A673 (cell line): ENCODE results near the gene ARX. TPM values are rescaled to one million over a fixed set of nuclear protein-coding genes. Genes with fewer than 3 reads are reported as not detected.

ENCODE experiments used
- BruUV-seq: library from RNA; stranded (reverse); fragments of 400-500 nt; replicated peaks from 2 replicates; lab custom pipeline; 2021; lab: Mats Ljungman, UMichigan
- CTCF ChIA-PET: fragments of 300-600 bp; sonication (Branson Sonifier 250); formaldehyde crosslinking; loops from one replicate; lab custom pipeline; 2022; ENCODE audit warnings: antibody characterized with exemption; lab: Charles Lee
- POLR2A ChIA-PET: fragments of 300-600 bp; sonication (Branson Sonifier 250); formaldehyde crosslinking; loops from one replicate; lab custom pipeline; 2022; ENCODE audit warnings: antibody characterized with exemption; ENCODE audit not compliant: low non-redundant PET; lab: Charles Lee
- DNase-seq: peaks from one replicate; pipeline ENCODE4 v3.0.0-alpha.2; 2015; ENCODE audit warnings: low spot score
- H3K27ac ChIP-seq: fragments of 200-600 bp; sonication (generic); 2 replicates; pipeline ENCODE4 v1.5.1; 2016; ENCODE audit warnings: mixed run types, low read depth, mild to moderate bottlenecking, mixed read lengths, antibody characterized with exemption, low read length; ENCODE audit not compliant: poor library complexity, severe bottlenecking
- H3K27me3 ChIP-seq: fragments of 200-600 bp; sonication (generic); replicated peaks from 2 replicates; pipeline ENCODE4 v1.6.1; 2017; ENCODE audit warnings: mixed run types, low read depth, mild to moderate bottlenecking, mixed read lengths, antibody characterized with exemption, low read length; ENCODE audit not compliant: insufficient read depth, poor library complexity
- H3K36me3 ChIP-seq: fragments of 200-600 bp; sonication (generic); 2 replicates; pipeline ENCODE4 v1.6.1; 2016; ENCODE audit warnings: mixed run types, mild to moderate bottlenecking, mixed read lengths, antibody characterized with exemption, low read length; ENCODE audit not compliant: insufficient read depth, poor library complexity, severe bottlenecking
- H3K4me1 ChIP-seq: fragments of 200-600 bp; sonication (generic); 2 replicates; pipeline ENCODE4 v1.6.1; 2017; ENCODE audit warnings: mixed run types, mild to moderate bottlenecking, mixed read lengths, antibody characterized with exemption, low read length; ENCODE audit not compliant: insufficient read depth, poor library complexity, severe bottlenecking
- H3K4me3 ChIP-seq: fragments of 200-600 bp; sonication (generic); 2 replicates; pipeline ENCODE4 v1.5.1; 2016; ENCODE audit warnings: low read depth, mixed run types, mild to moderate bottlenecking, mixed read lengths, low read length; ENCODE audit not compliant: poor library complexity, severe bottlenecking
- H3K9me3 ChIP-seq: fragments of 200-600 bp; sonication (generic); 2 replicates; pipeline ENCODE4 v1.6.1; 2016; ENCODE audit warnings: mixed run types, low read depth, mild to moderate bottlenecking, mixed read lengths, antibody characterized with exemption, low read length; ENCODE audit not compliant: poor library complexity, severe bottlenecking
- EZH2 ChIP-seq: fragments of 200-600 bp; sonication (generic); IDR thresholded peaks from 2 replicates; pipeline ENCODE4 v1.6.1; 2017; ENCODE audit warnings: borderline replicate concordance, low read depth, mild to moderate bottlenecking, mixed read lengths, antibody characterized with exemption, low read length; ENCODE audit not compliant: poor library complexity, severe bottlenecking
- intact Hi-C: fragments of 100-400 bp; cut with micrococcal nuclease; formaldehyde crosslinking; loops from one replicate; pipeline ENCODE4 v1.10.0; 2022; ENCODE audit not compliant: unreplicated experiment
- total RNA-seq: library from RNA; stranded (reverse); gene quantifications from 2 replicates; pipeline ENCODE4 v1.2.3, GENCODE V29; 2021
- TF ChIP-seq, protein P1 (sequence below): fragments of 300-800, 200-600 bp; sonication (generic); conservative IDR thresholded peaks from 2 replicates; pipeline ENCODE4 v1.5.1; 2017; ENCODE audit warnings: low read depth, mild to moderate bottlenecking, antibody characterized with exemption, low read length, moderate library complexity, mixed read lengths

The ARX gene
- total RNA-seq, 1 experiment from 2014 or later = 32.0 TPM

DNA sequence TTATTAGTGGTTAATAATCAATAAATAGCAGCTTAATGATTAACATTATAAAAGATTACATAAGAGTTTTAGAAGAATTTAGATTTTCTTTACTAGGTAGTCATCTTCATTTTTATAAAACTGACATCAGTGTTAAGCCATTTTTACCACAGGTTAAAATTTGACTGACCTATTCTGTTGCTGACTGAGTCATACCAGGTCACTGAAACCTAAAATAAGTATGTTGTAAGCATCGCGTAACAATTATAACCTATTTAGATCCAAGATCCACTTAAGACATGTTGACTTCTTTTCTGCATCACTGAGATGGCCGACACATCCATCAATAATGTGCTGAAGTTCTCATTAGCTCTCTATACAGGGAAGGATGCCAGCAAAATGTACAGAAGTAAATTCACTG lies 36.7 kb downstream of the ARX start:
- POLR2A ChIA-PET = no interaction called here
- intact Hi-C loops = loop anchor here (5.0 kb wide), 1 partner anchor 52 kb away; no protein-coding TSS in a partner anchor
- DNase-seq = no peak
- BruUV-seq = no TSS peak
- TF ChIP-seq EZH2 = no peak
- TF ChIP-seq, protein P1, sequence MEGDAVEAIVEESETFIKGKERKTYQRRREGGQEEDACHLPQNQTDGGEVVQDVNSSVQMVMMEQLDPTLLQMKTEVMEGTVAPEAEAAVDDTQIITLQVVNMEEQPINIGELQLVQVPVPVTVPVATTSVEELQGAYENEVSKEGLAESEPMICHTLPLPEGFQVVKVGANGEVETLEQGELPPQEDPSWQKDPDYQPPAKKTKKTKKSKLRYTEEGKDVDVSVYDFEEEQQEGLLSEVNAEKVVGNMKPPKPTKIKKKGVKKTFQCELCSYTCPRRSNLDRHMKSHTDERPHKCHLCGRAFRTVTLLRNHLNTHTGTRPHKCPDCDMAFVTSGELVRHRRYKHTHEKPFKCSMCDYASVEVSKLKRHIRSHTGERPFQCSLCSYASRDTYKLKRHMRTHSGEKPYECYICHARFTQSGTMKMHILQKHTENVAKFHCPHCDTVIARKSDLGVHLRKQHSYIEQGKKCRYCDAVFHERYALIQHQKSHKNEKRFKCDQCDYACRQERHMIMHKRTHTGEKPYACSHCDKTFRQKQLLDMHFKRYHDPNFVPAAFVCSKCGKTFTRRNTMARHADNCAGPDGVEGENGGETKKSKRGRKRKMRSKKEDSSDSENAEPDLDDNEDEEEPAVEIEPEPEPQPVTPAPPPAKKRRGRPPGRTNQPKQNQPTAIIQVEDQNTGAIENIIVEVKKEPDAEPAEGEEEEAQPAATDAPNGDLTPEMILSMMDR = no peak
- Histone ChIP-seq H3K27ac (no peak overlapping the region), H3K9me3 (no peaks in the 10 kb centered on the region), H3K27me3 (peaks cover 51% of the 10 kb centered on the region), H3K4me3 (no peak overlapping the region), H3K4me1 (no peaks in the 10 kb centered on the region), H3K36me3 (no peaks in the 10 kb centered on the region)
- CTCF ChIA-PET = no interaction called here

DNA sequence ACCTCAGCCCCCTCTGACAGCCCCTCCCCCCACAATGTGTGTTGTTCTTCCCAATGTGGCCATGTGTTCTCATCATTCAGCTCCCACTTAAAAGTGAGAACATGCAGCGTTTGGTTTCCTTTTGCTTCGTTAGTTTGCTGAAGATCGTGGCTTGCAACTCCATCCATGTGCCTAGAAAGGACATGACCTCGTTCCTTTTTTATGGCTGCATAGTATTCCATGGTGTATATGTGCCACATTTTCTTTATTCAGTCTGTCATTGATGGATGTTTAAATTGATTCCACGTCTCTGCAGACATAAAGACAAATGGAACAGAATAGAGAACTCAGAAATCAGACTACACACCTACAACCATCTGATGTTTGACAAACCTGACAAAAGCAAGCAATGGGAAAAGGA lies 46.0 kb downstream of the ARX start:
- intact Hi-C loops = no loop called here
- POLR2A ChIA-PET = no interaction called here
- H3K36me3 ChIP-seq = no peaks in the 10 kb centered on the region
- CTCF ChIA-PET = no interaction called here
- H3K9me3 ChIP-seq = no peaks in the 10 kb centered on the region
- no TSS peak for BruUV-seq
- no peak overlapping the region for H3K27ac ChIP-seq
- peaks cover 5% of the 10 kb centered on the region for H3K27me3 ChIP-seq
- no peaks in the 10 kb centered on the region for H3K4me1 ChIP-seq
- TF ChIP-seq, protein P1 = no peak
- no peak for TF ChIP-seq EZH2
- H3K4me3 ChIP-seq = no peak overlapping the region
- DNase-seq = no peak

GRCh38 chrX:24965372-24965771 lies 50.4 kb downstream of the ARX start:
- Histone ChIP-seq H3K27ac (no peak overlapping the region), H3K4me3 (no peak overlapping the region), H3K4me1 (peaks cover 15% of the 10 kb centered on the region), H3K27me3 (no peaks in the 10 kb centered on the region), H3K36me3 (no peaks in the 10 kb centered on the region), H3K9me3 (no peaks in the 10 kb centered on the region)
- CTCF ChIA-PET = no interaction called here
- POLR2A ChIA-PET = no interaction called here
- intact Hi-C loops = no loop called here
- DNase-seq = no peak
- no TSS peak for BruUV-seq
- TF ChIP-seq, protein P1 = no peak
- no peak for TF ChIP-seq EZH2
